DMS114 treated with DMSO at 0.1 percent for 48 hours (cell line): ENCODE results near the gene ISG20.
"Not testable (repeated sequence)": the region's sequence is repeated elsewhere in the genome, so short reads cannot be mapped to it uniquely, and the experiment has no call there.

Experiments used
- DNase-seq: peaks from one replicate; lab custom pipeline; 2025; ENCODE audit not compliant: unreplicated experiment; lab: John Stamatoyannopoulos, UW

Gene ISG20

DNA sequence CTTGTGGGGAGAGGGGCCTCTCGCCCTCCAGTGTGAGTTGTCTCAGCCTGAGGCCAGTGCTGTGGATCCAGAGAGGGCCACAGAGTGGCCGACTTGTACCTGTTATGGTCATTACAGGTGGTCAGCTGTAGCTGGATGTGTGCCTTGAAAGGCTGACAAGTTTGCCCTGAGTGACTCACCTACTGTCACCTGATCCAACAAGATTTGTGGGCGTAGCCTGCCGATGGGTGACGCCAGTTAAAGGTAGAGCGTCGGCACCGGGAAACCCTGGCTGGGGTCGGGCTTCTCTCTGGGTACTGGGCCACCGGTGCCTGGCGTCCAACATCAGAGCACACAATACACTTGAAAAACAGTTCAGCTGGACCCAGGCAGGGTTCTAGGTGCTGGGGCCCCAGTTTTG is 2.8 kb upstream of the ISG20 start:
- no peak for DNase-seq

DNA sequence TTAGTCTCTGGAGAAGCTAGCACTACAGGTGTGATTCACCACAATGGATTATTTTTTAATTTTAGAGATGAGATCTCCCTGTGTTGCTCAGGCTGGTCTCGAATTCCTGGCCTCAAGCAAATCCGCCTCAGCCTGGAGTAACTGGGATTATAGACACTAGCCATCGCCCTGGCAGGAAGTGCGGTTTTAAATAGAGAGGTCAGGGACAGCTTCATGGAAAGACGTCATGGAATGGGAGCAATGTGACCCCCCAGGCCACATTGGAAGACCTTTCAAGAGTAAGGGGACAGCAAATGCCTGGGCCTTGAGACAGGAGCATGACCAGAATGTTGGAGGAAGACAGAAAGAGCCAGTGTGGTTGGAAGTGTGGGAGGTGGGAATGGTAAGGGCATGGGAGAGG is 2.2 kb upstream of the ISG20 start:
- no peak for DNase-seq

DNA sequence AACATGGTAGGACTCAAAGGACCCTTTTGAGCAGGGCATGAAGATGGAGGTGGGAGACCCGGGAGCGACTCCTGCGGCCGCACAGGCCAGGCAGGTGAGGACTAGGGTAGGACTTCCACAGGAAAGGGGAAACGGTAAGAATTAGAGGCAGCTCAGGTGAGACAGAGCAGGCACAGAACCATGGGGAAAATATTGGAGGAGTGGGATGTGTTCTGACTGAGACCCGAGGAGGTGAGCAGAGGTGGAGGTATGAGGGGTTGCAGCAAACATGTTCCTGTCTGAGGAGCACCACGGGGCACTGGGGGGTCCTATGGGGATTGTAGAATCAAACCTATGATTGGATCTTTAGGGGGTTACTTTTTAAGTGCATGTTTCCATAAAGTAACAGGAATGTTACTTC is 1.4 kb upstream of the ISG20 start:
- DNase-seq = no peak

DNA sequence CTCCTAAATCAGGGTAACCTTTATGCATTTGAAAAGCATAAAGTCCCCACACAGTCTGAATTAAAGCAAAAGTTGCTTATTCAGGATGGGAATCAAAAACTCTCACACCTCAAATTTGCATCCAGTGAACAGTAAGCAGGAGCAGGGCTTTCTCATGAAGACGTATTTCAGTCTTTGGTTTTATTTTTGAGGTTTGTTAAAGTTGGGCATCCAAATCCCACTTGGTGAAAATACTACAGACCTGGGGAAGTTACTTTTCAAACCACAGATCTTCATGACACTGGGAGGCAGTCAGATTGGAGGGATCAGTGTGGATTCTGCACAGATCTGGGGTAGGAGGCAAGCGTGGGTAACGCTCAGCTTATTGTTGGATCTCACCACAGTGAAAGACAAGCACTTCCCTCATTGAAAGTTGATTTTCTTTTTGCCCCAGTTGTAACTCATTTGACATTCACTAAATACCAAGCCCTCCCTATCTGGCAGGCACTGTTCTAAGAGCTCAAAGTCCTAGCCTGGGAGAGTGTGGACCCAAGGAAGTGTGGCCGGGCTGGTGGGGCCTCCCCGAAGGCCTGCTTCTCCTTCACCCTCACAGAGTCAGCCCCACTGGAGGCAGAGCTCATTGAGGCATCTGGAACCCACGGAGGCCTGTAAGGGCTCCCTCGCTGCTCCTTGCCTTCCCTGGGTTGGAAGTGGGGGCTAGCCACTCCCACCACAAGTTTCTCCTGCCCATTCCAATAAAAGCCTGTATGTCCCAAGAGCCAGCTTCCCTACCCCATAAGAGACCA is 783 bp upstream of the ISG20 start:
- no peak for DNase-seq

DNA sequence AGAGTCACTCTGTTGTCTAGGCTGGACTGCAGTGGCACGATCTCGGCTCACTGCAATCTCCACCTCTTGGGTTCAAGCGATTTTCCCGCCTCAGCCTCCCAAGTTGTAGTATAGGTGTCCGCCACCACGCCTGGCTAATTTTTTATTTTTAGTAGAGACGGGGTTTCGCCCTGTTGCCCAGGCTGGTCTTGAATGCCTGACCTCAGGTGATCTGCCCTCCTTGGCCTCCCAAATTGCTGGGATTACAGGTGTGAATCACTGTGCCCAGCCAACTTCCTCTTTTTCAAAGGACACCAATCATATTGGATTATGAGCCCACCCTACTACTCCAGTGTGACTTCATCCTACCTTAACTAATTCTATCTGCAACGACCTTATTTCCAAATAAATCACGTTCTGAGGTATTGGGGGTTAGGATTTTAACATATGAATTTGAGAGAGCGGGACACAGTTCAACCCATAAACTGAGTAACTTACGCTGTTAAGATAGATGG is 3.2 kb downstream of the ISG20 start:
- no peak for DNase-seq

DNA sequence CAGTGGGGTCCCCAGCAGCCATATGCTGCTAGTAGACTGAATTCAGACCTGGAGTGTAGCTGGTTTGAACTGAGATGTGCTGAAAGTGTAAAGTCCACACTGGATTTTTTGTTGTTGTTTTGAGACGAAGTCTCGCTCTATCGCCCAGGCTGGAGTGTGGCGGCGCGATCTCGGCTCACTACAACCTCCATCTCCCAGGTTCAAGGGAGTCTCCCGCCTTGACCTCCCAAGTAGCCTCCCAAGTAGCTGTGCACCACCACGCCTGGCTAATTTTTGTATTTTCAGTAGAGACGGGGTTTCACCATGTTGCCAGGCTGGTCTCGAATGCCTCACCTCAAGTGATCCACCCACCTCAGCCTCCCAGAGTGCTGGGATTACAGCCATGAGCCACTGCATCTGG is 3.7 kb downstream of the ISG20 start:
- DNase-seq = not testable (repeated sequence)

DNA sequence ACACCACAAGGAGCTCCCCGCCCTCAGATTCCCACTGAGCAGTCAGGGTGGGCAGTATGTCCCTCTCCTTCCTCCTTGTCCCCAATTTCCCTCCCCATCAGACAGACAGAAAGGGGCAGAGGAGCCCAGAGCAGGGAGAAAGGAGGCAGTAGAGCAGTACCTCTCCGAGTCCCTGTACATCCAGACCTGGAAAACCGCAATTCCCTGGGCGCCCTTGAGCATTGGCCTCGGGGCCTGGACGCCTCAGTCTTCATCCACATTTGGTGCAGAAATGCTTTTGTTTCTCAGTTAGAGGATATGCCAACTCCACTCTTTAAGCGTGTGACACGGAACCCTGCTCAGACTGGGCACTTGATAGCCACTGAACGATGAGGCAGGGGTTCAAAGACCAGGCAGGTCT is 5.9 kb downstream of the ISG20 start:
- DNase-seq = no peak

DNA sequence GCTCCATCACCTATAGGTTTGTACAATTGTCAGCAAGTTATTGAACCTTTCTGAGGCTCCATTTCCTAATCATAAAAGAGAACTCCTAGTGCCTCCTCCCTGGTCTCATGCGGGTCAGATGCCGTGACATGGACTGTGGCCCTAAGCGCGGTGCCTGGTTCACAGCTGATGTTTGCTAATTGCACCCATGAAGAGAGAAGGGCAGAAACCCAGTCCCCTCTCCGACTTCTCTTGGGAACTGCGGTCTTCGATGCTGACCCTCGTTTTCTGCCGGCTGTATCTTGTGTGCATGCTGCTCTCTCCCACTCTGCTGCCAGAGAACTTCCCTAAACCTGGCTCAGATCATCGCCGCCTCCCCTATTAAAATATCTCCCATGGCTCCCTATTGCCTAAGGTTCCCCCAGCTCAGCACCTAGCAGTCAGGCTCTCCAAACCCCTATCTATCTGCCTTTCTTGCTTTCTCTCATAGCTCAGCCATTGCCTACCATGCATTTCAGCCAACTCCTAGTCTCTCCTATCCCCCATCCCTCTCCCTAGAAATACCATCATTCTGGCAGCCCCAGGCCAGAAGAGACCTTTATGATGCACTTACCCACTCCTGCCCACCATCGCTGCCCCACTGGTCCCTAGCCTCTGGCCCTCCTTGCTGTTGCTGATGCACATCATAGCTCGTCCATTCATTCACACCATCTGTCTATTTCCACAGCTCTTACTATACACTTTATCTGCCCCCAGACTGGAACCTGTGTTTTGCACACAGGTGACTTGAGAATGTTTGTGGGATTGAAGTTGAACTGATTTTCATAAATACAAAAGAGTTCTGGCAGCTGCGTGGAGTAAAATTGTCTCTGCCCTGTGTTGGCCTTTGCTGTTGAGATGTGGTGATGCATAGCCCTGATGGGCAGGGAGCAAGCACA is 6.6 kb downstream of the ISG20 start:
- no peak for DNase-seq

DNA sequence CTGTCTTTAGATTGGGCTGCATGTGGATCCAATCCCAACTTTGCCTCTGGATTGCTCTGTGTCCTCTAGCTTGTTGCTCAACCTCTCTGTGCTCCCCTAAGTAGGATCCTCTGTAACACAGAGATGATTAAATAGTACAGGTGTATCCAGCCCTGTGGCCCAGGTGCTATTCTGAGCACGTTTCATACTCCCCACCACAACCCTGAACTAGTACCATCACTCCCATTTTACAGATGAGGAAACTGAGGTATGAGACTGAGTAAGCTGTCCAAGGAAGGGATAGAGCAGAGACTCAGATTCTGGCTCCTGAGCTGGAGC is 7.2 kb downstream of the ISG20 start:
- DNase-seq = no peak

DNA sequence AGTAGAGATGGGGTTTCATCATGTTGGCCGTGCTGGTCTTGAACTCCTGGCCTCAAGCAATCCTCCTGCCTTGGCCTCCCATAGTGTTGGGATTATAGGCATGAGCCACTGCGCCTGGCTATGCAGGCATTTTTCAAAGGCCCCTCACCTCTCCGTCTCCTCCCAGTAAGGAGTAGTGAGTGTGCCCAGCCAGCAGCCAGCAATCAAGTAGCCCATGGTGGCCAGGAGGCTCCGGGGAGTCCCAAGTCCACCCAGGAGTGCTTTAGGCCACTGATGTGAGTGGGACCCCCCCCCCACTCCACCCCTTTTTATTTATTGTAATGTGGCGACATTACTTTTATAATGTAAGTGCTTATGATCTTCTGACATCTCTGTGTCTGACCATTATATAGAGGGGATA is 8.1 kb downstream of the ISG20 start:
- no peak for DNase-seq

DNA sequence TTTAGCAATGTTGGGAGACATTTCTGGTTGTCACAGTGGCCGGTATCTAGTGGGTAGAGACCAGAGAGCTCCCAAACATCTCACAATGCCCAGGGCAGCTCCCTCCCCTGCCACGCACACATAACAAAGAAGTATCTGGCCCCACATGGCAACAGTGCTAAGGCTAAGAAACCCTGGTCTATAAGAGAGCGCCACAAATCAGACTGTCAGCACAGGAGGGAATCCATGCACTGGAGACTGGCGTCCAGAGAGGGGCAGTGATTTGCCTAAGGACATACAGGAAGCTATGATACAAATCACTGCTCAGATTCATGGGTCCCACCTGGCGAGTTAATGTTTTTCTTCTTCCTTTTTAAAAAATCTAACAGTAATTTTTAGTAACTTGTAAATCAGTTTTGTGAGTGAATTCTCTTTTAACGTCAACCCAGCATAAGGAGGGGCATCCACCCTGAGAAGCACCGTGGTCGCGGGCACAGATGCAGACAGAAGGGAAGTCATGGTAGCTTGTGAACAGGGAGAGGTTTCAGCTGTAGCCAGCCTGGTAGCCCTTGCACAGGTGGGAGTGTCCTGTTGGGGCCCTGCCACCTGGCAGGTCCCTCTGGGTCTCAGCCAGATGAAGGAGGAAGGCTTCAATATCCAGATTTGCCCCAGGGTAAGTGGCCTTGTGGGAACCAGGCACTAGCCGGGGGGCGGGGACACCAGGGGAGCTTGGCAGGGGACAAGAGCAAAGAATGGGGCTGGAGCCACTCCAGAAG is 8.7 kb downstream of the ISG20 start:
- no peak for DNase-seq

DNA sequence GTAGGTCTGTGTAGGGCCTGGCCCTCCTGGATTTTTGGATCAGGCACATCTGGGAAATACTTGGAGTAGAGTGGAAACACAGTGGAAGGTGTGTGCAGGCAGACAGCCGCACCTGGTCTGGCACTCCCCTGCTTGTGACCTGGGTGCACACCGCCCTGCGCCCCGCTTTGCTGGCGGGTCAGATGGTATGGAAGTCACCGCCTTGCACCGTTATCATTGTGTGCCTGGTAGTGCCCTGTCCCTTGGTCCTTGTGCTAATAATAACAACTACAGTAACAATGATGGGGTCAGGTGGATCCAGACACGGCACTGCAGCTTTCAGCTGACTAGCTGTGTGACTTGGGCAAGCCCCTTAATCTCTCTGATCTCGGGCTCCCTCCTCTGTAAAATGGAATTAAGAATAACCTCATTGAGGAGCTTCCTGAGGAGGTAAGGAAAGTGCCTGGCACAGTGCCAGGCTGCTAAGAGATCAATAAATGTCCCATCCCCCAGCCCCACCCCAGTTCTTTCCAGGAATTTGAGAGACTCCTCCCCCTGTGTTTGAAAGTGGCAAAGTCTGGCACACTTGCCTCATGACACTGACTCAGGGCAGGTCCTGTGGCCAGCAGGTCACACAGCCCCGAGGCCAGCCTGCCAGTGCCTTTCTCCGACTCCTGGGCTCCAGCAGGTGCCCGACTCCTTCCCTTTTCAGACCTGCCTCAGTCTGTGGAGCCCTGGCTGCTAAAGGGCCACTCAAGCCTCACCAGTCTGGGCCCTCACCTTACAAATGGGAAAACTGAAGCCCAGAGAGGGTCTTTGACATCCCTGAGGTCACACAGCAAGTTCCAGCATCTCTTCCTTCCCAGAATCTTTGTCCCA is 9.8 kb downstream of the ISG20 start:
- DNase-seq = no peak

DNA sequence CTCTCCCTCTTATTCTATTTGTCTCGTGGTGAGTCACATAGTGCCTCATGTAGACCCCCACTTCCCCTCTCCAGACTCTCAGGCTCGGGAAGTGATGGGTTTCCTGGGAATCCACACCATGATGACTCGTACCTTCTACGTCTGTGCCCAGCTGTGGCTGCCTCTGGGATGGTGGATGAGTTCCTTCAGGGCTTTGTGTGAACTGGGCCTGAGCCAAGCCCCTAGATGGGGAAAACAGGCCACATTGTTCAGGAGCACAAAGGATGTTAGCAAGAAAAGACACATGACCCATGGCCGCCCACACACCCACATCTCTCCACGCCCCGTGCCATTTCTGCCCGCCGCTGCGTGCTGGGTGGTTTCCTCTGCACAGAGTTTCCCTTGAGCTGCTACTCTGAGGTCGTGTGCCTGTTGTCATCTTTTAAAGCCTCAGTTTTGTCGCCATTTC is 10.5 kb downstream of the ISG20 start:
- DNase-seq = no peak

DNA sequence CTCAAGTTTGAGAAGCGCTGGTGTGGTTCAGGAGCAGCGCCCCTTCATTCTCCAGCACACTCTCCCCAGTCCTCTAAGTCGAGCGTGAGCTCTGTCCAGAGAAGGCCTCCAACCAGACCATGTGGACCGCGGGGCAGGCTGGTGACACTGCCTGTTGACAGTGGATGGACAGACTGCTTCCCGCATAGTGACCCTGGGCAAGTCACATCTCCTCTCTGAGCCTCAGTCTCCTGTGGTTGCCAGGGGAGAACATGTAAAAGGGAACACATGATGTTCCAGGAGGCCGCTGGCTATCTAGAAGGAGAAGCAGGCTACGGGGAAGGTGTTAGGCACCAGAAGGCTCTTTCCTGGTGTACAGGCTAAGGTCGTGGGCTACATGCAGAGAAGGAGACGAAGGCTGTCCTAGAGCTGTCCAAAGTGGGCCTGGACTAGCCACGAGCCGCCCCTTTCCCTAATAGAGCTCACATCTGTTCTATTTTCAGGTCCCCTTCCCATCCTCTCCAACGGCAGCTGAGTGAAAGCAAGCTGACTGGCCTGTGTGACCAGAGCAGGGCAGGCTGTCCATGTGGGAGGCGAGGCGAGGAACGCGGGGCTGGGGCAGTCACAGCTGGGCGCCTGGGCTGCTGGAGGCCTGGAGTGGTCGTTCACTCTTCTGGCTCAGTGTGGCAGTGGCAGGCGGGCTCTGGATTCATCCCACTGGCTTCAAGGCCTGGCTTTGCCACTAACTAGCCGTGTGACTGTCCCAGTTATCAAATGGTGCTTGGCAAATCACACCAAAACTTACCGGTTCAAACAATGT is 11.1 kb downstream of the ISG20 start:
- no peak for DNase-seq

DNA sequence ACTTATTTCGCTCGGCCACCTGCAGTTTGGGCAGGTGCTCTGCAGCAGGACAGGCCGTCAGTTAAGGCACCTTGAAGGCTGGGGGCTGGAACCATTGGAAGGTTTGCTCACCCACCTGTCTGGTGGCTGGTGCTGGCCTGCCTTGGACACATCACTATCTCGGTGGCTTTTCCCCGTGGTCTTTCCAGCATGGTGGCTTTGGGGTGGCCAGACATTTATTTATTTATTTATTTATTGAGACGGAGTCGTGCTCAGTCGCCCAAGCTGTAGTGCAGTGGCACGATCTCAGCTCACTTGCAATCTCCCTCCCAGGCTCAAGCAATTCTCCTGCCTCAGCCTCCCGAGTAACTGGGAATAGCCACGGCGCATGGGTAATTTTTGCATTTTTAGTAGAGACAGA is 11.7 kb downstream of the ISG20 start:
- DNase-seq = no peak

DNA sequence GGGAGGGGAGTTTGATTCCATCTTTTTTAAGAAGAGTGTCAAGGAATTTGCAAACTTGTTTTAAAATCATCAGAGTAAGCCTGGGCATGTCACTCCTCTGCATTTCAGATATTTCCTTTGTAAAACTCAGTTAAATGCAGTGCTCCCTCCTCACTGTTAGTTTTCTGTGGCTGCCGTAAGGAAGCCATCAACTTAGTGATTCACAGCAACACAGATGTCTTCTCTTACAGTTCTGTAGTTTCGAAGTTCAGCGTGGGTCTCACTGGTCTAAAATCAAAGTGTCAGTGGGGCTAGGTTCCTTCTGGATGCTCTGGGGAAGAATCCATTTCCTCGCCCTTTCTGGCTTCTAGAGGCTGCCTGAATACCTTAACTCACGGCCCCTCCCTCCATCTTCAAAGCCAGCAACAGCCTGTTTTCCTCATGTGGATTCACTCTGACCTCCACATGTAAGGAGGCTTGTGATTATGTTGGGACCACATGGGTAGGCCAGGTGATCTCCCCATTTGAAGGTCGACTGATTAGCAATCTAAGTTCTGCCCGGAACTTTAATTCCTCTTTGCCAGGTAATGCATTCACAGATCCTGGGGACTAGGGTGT is 12.4 kb downstream of the ISG20 start:
- no peak for DNase-seq

DNA sequence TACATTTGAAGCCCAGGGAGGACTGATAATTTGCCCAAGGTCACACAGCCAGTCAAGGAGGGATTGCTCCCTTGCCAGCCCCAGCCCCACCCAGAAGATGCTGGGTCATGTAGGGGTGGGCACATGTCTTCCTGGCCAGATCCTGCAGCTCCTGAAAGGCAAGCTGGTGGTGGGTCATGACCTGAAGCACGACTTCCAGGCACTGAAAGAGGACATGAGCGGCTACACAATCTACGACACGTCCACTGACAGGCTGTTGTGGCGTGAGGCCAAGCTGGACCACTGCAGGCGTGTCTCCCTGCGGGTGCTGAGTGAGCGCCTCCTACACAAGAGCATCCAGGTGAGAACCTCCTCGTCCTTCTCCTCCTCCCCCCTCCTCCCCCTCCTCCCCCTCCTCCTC is 13.2 kb downstream of the ISG20 start:
- no peak for DNase-seq

DNA sequence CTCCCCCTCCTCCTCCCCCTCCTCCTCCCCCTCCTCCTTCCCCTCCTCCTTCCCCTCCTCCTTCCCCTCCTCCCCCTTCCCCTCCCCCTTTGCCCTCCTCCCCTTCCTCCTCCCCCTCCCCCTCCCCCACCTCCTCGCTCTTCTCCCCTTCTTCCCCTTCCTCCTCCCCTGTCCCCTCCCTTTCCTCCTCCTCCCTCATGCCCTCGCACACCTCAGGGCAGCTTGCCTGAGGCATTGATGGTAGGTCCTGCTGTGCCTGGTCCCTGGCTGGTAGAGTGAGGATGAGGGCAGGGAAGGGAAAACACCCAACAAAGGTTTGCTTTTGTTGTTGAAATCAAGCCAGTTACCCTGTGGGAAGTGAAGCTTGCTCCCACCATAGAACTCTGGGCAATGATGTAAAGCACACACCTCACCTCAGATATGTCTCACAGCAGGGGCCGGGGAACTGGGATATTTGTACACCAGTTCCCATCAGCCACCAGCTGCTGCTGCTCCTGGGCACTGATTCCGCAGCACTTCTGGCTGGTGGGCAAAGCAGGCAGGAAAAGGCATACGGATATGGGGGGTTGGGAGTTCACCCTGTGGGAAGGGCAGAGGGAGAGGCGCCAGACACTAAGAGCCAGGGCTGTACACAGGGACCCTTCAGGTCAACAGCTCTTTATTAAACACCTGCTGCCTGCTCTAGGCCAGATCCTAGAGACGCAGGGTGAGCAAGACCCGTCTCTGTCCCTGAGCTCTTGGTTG is 13.8 kb downstream of the ISG20 start:
- DNase-seq = no peak
